ENCODE measurements around the gene UROC1.
A peak's percentile ranks its signal among the peaks of the same experiment; 100 is the strongest.

Gene UROC1

DNA sequence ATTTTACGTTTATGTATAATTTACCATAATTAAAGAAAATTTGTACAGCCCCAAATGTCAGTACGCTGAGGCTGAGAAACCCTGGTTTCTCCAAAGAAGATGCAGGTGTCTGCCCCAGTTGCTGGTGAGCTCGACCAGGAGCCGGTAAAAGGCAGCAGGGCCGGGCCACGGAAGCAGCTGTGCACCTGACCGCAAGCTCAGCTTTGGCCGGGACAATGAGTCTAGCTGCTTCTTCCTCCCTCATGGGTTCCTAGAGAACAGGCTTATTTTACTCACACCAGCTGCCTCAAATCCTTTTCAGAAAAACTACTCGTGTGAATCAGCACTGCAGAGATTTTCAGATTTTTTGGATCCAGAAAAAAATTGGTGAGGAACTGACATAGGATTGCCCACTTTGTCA lies 23.8 kb downstream of the UROC1 start:
- DNase-seq: no peak

GRCh38 chr3:126493051-126493450 lies 24.5 kb downstream of the UROC1 start:
- no peak for DNase-seq

DNA sequence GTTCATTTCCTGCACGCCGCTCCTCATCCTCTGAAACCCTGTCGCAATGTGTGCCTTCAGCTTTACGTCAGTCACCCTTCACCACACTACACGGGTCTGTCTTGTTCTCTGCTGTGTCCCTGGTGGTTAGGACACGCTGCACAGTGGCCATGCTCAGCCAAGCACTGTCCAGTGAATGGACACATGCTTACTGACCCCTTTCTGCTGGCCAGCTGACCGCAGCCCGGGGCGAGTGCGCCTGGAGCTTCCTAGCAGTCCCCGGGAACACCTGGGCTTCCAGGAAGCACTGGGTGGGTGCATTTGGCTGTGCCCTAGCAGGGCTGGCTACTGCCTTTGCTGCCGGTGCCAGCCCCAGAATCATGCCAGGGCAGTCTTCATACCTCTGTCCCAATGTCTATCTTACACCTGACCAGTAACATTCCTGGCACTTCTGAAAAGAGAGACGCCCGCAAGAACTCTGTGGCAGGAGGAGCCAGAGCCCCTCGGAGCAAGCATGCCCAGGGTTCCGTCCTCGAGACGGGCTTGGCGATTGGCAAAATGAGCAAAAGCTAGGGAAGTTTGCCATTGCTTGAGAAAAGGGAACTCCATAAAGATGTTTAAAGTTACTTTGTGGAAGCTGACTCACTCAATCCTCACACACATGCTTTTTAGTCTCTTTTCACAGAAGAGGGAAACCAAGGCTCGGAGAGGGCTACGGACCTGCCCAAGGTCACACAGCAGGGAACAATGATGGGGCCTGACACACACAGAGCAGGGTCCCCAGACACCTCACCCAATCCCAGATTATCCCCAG lies 26.2 kb downstream of the UROC1 start:
- DNase-seq: no peak

- DNase-seq: no peak
These were observed 27.0 kb downstream of the UROC1 start for GRCh38 chr3:126490619-126491018.

DNA sequence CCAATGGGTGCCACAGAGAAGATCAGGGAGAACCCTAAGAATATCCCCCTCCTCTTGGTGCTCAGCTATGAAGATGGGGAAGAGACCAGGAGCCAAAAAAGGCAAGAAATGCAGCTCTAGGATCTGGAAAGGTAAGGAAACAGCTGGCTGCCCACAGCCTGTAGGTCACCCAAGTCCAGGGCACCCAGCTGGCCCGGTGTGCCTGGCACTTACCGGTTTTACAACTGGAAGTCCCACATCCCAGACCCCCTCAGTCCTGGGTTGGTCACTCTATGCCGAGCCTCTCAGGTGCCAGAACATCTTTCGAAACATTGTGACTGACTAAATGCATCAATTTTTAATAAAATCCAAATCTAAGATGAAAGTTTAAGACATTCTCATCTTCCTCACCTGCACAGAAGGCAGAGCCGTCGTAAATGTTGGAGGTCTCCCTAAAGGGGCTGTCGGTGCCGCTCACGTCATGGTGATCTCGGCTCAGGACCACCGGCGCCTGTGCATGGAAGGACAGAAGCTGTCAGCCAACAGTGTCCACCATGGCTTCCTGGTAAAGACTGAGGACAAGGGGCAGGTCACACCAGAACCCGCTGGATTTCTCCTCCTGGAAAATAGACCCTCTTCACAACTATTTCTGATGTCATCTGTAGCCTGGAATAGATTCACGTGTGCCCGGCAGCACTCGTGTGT lies 28.5 kb downstream of the UROC1 start:
- DNase-seq: no peak

DNA sequence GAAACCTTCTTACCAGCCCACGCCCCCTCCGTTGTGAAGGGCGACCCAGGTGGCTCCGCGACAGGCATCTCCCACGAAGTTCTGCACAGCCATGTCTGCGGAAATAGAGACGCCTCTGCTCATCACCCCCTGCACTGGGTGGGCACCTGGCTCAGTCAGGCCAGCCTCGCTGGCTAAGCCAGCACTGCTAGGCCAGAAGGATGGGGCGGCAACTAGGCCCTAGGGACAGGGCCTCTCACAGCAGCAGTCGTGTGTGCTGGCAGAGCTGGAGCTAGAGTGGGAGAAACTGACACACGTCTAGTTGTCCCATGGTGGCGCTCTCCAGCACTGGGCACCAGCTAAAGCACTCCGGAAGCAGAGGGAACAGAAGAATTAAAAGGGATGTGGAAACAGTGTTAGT lies 29.4 kb downstream of the UROC1 start:
- no peak for DNase-seq

GRCh38 chr3:126487151-126487771 lies 30.3 kb downstream of the UROC1 start:
- no peak for DNase-seq

- peak; percentile 37 for DNase-seq
These were observed 31.2 kb downstream of the UROC1 start for GRCh38 chr3:126486360-126486847.

DNA sequence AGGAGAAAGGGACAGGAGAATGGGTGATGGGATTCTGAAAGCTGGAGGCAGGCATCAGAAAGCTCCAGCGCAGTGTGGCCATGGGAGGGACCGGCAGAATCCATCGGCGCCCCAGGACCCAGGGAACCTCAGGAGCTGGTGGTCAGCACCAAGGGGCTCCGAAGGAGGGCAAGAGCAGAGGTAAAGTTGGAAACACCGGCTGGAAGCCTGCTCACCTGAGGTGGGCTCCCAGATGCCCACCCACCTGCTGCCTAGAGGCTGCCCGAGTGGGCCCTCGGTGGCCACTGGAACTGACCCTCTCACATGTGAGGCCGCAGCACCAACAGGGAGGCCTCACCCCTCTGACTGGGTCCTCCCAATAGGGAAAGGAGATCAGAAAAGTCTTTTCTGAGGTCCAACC lies 31.6 kb downstream of the UROC1 start:
- no peak for DNase-seq

DNA sequence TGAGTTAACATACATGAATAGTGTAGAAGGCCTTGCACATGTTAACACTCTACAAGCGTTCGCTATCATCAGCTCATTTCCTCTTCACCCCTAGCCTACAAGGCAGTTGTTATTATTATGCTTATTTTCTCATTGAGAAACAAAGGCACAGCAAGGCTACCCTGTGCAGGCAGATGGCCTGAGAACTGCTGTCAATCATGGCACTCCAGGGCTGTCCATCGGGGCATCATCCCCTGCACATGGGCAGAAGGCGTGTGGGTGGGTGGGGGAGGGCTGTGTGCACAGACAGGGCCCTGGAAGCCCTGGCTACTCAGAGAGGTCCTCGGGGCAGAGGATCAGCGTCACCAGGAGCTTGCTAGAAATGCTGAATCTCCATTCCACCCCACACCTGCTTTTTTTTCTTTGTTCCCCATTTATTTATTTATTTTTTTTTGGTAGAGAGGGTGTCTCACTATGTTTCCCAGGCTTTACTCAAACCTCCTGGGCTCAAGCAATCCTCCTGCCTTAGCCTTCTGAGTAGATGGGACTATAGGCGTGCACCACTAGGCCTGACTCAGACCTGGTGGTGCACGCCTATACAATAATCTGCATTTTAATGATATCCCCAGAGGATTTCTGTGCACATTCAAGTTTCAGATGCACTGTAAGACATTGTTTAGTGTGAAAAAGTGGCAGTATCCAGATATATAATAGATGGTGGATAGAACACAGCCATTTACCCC lies 32.2 kb downstream of the UROC1 start:
- no peak for DNase-seq

DNA sequence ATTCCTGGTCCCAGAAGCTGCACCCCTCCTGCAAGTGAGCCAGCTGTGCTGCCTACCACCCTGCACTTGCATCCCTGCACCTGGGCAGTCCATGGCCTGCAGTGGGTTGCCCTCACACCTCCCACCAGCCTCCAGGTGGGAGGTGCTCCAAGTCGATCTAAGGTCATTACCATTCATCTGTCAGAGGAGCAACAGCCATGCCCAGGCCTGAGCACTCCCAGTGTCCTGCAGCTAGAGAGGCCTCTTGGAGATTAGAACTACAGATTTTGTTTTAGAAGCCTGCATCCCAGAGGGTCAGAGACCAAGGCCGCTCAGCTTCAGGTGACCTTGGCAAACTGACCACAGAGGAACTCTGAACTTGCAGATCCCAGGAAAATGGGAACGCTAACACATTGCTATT lies 32.9 kb downstream of the UROC1 start:
- DNase-seq: no peak

GRCh38 chr3:126484148-126484547 lies 33.4 kb downstream of the UROC1 start:
- DNase-seq: no peak

GRCh38 chr3:126483321-126483761 lies 34.2 kb downstream of the UROC1 start:
- DNase-seq: no peak

DNA sequence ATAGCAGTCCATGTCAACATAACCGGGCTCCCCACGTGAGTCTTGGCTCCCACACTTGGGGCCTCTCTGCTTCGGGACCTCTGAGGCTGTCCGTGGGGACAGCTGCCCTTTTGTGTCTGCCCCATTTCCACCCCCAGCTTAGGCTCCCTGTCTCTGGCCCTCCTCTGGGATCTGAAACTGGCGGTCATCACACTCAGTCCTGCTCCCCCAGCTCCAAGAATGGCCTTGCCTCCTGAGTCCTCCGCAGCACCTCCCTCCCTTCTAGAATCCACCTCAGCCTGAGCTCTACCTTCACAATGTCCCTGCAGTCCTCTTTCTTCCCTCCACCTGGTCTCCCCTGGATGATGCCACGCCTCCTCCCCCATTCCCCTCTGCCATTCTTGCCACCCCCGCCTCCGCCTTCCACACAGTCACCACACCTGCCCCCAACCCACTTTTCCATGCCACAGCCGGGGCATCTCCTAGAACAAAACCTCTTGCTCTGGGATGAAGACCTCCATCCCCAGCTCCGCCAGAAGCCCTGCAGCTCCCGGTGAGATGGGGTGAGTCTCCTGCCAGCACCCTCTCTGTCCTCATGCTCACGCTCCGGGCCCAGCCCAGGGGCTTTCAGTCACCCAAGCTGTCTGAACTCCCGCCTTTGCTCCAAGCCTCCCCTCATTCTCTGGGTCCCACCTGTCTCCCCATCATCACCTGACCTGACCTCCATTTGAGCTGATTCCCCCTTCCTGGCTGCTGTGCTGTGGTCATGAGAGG lies 34.9 kb downstream of the UROC1 start:
- no peak for DNase-seq

DNA sequence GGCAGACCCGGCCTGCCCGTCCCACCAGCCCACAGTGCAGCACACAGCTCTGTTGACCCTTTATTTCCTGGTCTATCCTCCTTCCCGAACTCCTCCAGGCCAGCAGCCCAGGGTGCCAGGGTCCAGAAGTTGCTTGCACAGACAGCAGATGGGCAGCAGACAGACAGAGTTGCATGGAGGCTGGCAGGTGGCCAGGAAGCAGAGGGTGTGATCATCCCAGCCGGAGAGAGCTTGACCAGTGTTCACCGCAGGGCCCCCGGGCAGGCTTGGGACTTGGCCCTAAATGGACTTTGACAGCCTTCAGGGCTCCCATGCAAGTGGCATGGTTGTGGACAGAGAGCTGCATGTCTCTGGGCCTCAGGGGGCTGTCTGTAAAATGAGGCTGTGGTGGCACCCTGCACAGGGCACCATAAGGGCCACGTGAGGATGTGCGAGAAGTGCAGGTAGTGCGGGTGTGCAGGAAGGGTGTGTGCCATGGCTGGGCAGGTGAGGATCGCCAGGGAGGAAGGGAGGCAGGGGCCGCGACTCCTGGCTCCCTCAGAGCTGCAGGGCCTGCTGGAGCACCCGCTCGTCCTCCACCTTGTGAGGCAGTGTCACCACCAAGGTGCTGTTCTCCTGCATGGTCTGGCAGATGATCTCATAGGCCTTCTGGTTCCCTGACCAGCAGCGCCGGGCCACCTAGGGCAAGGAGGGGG lies 35.6 kb downstream of the UROC1 start:
- DNase-seq: peak; percentile 39

- peak; percentile 68 for DNase-seq
These were observed 36.7 kb downstream of the UROC1 start for GRCh38 chr3:126480861-126481260.

- DNase-seq: no peak
These were observed 37.4 kb downstream of the UROC1 start for GRCh38 chr3:126480206-126480605.

GRCh38 chr3:126479642-126480041 lies 37.9 kb downstream of the UROC1 start:
- DNase-seq: no peak

GRCh38 chr3:126478581-126479310 lies 38.8 kb downstream of the UROC1 start:
- DNase-seq: no peak

GRCh38 chr3:126477061-126477380 lies 40.6 kb downstream of the UROC1 start:
- DNase-seq: peak; percentile 6

Measured in NCI-H446 treated with DMSO at 0.1 percent for 48 hours (cell line).